ENCODE measurements around the gene BDNF. TPM values are rescaled to one million over a fixed set of nuclear protein-coding genes. Genes with fewer than 3 reads are reported as not detected.

Gene BDNF
- total and polyA plus RNA-seq, 2 donors (not counting 3 experiments of a cell fraction or from before 2014, with no cell fraction given): 3.1 to 3.6 TPM

DNA sequence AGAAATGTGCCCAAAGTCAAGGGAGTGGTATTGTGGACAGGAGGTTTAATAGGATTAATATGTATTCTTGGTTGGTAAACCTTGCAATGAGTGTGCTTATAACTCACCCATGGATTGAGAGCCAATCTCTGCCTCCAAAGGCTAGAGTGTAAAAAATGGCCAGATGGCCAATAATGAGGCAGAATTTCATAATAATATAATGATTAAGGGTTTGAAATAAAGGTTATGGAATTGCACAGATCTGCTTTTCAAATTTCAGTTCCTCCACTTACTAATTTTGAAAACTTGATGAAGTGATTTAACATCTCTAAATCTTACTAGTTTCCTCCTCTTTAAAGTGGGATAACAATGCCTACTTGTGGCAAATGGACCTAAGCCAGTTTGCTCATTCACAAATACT lies 94.8 kb downstream of the BDNF start:
- Histone ChIP-seq H2AFZ (ENCODE audit: low read depth, low read length) (no peak overlapping the region), H3K36me3 (ENCODE audit: control insufficient read depth in 2 of 2, extremely low read depth in 1 of 2, insufficient read depth in 2 of 2, low read length in 2 of 2) (no peaks in the 10 kb centered on the region), H3K4me1 (ENCODE audit: control insufficient read depth, extremely low read depth, insufficient read depth, low read length) (no peaks in the 10 kb centered on the region), H3K9me1 (replicated peaks; ENCODE audit: control insufficient read depth, extremely low read depth, insufficient read depth, low read length) (no peaks in the 10 kb centered on the region), H3K79me2 (ENCODE audit: control insufficient read depth, insufficient read depth, low read length) (no peaks in the 10 kb centered on the region), H3K27ac (ENCODE audit: insufficient read depth, low read depth, low read length) (no peak overlapping the region), H3K27me3 (ENCODE audit: control insufficient read depth in 2 of 2, insufficient read depth in 2 of 2, low read length in 2 of 2) (peaks cover 0 to 2% of the 10 kb centered on the region in 2 experiments), H3K9ac (replicated peaks; ENCODE audit: extremely low read depth, insufficient read depth, low read length) (no peak overlapping the region), H3K9me3 (replicated peaks; ENCODE audit: control insufficient read depth, insufficient read depth, low read length) (no peaks in the 10 kb centered on the region), H3K4me2 (ENCODE audit: insufficient read depth, low read length) (no peak overlapping the region), H3K4me3 (replicated peaks in 1 of 3; ENCODE audit: insufficient read depth in 1 of 3, low read depth in 1 of 3, low read length in 3 of 3) (no peak overlapping the region), H4K20me1 (replicated peaks; ENCODE audit: control insufficient read depth, extremely low read depth, insufficient read depth, low read length) (no peaks in the 10 kb centered on the region)
- POLR2A ChIA-PET: no interaction called here
- FAIRE-seq (no peak), DNase-seq (ENCODE audit: low read depth, low spot score) (no peak)
- CTCF ChIA-PET: interaction anchor here (0.8 kb wide), 1 partner anchor 8 kb away, joined by 3 read pairs; no protein-coding TSS in a partner anchor
- TF ChIP-seq, protein P1, sequence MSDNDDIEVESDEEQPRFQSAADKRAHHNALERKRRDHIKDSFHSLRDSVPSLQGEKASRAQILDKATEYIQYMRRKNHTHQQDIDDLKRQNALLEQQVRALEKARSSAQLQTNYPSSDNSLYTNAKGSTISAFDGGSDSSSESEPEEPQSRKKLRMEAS (IDR thresholded peaks at IDR 0.05; ENCODE audit: insufficient read depth, insufficient read length): no peak
- TF ChIP-seq JUN (IDR thresholded peaks at IDR 0.05; ENCODE audit: borderline replicate concordance, insufficient read depth, insufficient read length, low read depth): no peak
- no peak for TF ChIP-seq POLR2AphosphoS5 (IDR thresholded peaks at IDR 0.05; ENCODE audit: insufficient read depth, low read depth, low read length)
- TF ChIP-seq, protein P2, sequence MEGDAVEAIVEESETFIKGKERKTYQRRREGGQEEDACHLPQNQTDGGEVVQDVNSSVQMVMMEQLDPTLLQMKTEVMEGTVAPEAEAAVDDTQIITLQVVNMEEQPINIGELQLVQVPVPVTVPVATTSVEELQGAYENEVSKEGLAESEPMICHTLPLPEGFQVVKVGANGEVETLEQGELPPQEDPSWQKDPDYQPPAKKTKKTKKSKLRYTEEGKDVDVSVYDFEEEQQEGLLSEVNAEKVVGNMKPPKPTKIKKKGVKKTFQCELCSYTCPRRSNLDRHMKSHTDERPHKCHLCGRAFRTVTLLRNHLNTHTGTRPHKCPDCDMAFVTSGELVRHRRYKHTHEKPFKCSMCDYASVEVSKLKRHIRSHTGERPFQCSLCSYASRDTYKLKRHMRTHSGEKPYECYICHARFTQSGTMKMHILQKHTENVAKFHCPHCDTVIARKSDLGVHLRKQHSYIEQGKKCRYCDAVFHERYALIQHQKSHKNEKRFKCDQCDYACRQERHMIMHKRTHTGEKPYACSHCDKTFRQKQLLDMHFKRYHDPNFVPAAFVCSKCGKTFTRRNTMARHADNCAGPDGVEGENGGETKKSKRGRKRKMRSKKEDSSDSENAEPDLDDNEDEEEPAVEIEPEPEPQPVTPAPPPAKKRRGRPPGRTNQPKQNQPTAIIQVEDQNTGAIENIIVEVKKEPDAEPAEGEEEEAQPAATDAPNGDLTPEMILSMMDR (IDR thresholded peaks at IDR 0.05; ENCODE audit: extremely low read depth in 1 of 2, insufficient read depth in 1 of 2, low read depth in 1 of 2, low read length in 2 of 2): no peak
- TF ChIP-seq MYC (IDR thresholded peaks at IDR 0.05; ENCODE audit: low read depth, low read length): no peak
- TF ChIP-seq FOS (IDR thresholded peaks at IDR 0.05; ENCODE audit: borderline replicate concordance, insufficient read depth, low read length): no peak
- TF ChIP-seq POLR2A (IDR thresholded peaks at IDR 0.05; ENCODE audit: low read depth, low read length): no peak
- TF ChIP-seq GATA2 (IDR thresholded peaks at IDR 0.05; ENCODE audit: insufficient read depth, insufficient read length, low read depth, low read length): no peak
- no peak for TF ChIP-seq EZH2 (IDR thresholded peaks at IDR 0.05; ENCODE audit: borderline replicate concordance, low read depth, low read length, severe bottlenecking)
- intact Hi-C loops (cut with micrococcal nuclease) (no loop called here), dilution Hi-C loops (cut with MboI; ENCODE audit: extremely low pct_ligation_motif_present, low sequenced_read_pairs) (no loop called here)
- BruUV-seq (replicated peaks): no TSS peak

Other genes with a start within 250 kb of the BDNF start
- gene LGR4, start 227.7 kb downstream of the BDNF start, total RNA-seq: 2.6 and 3.1 TPM in 2 replicates
- gene LGR4, start 227.7 kb downstream of the BDNF start, polyA plus RNA-seq: 0.89 and 1.3 TPM in 2 replicates
- 23.6 and 24.9 TPM in 2 replicates for gene LIN7C, start 193.7 kb downstream of the BDNF start, total RNA-seq
- 6.0 and 7.1 TPM in 2 replicates for gene LIN7C, start 193.7 kb downstream of the BDNF start, polyA plus RNA-seq

Data from endothelial cell of umbilical vein (primary cell).